H1 (cell line): ENCODE results near the gene SHANK1. TPM values are rescaled to one million over a fixed set of nuclear protein-coding genes. Genes with fewer than 3 reads are reported as not detected.

Experiments used
- GTF2F1 ChIP-seq: IDR thresholded peaks from 2 replicates; pipeline ENCODE4 v1.6.1; 2012; ENCODE audit warnings: low read depth, low read length, improper control_type of control experiment, borderline replicate concordance
- NRF1 ChIP-seq: IDR thresholded peaks from 2 replicates; pipeline ENCODE4 v1.6.1; 2011; ENCODE audit warnings: mild to moderate bottlenecking, low read depth, low read length, improper control_type of control experiment
- POLR2A ChIP-seq, 2 experiments: IDR thresholded peaks; 1 replicate in 1 of 2; 2 replicates in 1 of 2; pipeline ENCODE4 v1.6.1; 2011; ENCODE audit warnings: low read depth in 2 of 2, low read length in 2 of 2, mild to moderate bottlenecking in 2 of 2; ENCODE audit errors: control extremely low read depth in 1 of 2
- TCF12 ChIP-seq: IDR thresholded peaks from 2 replicates; pipeline ENCODE4 v1.6.1; 2011; ENCODE audit warnings: low read depth, mild to moderate bottlenecking, low read length
- polyA plus RNA-seq, 7 experiments: library from polyadenylated mRNA; depleted of rRNA in 3 of 7; stranded (reverse) in 5 of 7; unstranded in 2 of 7; fragments of >200 nt in 5 of 7; fragments of 200-250 nt in 2 of 7; gene quantifications; 1 replicate in 5 of 7; 2 replicates in 1 of 7; 4 replicates in 1 of 7; pipeline versions ENCODE4 v1.2.1 to v1.2.3, GENCODE V29; 2011 to 2013; ENCODE audit warnings: missing spikeins in 2 of 7, mixed read lengths in 2 of 7
- total RNA-seq: library from RNA; stranded (reverse); fragmentation: NEBNext Ultra II Directional; extraction: Animal tissue kit (Norgen Biotek cat#: 25700); gene quantifications from 2 replicates; pipeline ENCODE4 v1.2.1, GENCODE V29; 2021
- TF ChIP-seq, protein P1 (sequence below): IDR thresholded peaks from 2 replicates; pipeline ENCODE4 v1.6.1; 2012; ENCODE audit warnings: inconsistent platforms
- TF ChIP-seq, protein P2 (sequence below): fragments of 300-600 bp; sonication (generic); IDR thresholded peaks from 2 replicates; pipeline ENCODE4 v1.7.1; 2012; ENCODE audit warnings: low read length, moderate library complexity, mild to moderate bottlenecking, inconsistent platforms; ENCODE audit not compliant: insufficient replicate concordance

Gene SHANK1
- total and polyA plus RNA-seq, 2 of the 8 experiments (the other 6 are each of a cell fraction or from before 2014, with no cell fraction given), result 1.1 to 3.7 TPM

DNA sequence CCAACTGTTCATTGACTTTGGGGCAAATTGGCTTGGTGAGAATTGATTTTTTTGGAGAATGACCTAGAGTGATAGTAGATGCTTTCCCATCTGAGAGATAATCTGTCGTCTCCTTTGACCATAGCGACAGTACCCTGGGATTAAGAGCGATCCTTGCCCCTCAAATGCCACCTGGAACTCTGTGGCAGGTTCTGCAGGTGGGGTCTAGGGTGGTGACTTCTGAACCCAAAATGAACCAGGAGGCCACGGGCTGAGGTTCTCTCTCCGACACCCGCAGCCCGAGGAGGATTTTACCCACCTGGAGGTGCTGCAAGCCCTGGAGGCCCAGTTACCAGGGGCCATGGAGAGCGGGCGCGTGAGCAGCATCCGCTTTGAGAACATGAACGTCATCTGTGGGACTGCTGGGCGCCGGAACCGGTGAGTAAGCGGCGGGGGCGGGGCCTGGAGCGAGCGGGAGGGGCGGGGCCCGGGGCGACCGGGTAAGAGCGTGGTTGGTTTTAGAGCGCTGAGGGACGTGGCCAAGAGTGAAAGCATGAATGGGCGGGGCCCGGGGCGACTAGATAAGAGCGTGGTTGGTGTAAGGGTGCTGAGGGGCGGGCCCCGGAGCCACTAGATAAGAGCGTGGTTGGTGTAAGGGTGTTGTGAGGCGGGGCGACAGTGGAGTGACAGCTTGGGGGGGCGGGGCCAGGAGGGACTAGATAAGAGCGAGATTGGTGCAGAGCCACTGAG, 61.7 kb downstream of the SHANK1 start (continued):
- TF ChIP-seq NRF1, result no peak
- TF ChIP-seq POLR2A (IDR thresholded peaks at IDR 0.05; ENCODE audit: control extremely low read depth in 1 of 2, low read depth in 2 of 2, low read length in 2 of 2), result peak; percentile 61 to 71; a peak in 2 of 3 replicates
- TF ChIP-seq GTF2F1, result no peak; the same call in 1 of the 2 replicates
- TF ChIP-seq, protein P1, sequence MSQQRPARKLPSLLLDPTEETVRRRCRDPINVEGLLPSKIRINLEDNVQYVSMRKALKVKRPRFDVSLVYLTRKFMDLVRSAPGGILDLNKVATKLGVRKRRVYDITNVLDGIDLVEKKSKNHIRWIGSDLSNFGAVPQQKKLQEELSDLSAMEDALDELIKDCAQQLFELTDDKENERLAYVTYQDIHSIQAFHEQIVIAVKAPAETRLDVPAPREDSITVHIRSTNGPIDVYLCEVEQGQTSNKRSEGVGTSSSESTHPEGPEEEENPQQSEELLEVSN, result peak; percentile 14; the same call in 1 of the 2 replicates
- TF ChIP-seq TCF12, result no peak
- TF ChIP-seq, protein P2, sequence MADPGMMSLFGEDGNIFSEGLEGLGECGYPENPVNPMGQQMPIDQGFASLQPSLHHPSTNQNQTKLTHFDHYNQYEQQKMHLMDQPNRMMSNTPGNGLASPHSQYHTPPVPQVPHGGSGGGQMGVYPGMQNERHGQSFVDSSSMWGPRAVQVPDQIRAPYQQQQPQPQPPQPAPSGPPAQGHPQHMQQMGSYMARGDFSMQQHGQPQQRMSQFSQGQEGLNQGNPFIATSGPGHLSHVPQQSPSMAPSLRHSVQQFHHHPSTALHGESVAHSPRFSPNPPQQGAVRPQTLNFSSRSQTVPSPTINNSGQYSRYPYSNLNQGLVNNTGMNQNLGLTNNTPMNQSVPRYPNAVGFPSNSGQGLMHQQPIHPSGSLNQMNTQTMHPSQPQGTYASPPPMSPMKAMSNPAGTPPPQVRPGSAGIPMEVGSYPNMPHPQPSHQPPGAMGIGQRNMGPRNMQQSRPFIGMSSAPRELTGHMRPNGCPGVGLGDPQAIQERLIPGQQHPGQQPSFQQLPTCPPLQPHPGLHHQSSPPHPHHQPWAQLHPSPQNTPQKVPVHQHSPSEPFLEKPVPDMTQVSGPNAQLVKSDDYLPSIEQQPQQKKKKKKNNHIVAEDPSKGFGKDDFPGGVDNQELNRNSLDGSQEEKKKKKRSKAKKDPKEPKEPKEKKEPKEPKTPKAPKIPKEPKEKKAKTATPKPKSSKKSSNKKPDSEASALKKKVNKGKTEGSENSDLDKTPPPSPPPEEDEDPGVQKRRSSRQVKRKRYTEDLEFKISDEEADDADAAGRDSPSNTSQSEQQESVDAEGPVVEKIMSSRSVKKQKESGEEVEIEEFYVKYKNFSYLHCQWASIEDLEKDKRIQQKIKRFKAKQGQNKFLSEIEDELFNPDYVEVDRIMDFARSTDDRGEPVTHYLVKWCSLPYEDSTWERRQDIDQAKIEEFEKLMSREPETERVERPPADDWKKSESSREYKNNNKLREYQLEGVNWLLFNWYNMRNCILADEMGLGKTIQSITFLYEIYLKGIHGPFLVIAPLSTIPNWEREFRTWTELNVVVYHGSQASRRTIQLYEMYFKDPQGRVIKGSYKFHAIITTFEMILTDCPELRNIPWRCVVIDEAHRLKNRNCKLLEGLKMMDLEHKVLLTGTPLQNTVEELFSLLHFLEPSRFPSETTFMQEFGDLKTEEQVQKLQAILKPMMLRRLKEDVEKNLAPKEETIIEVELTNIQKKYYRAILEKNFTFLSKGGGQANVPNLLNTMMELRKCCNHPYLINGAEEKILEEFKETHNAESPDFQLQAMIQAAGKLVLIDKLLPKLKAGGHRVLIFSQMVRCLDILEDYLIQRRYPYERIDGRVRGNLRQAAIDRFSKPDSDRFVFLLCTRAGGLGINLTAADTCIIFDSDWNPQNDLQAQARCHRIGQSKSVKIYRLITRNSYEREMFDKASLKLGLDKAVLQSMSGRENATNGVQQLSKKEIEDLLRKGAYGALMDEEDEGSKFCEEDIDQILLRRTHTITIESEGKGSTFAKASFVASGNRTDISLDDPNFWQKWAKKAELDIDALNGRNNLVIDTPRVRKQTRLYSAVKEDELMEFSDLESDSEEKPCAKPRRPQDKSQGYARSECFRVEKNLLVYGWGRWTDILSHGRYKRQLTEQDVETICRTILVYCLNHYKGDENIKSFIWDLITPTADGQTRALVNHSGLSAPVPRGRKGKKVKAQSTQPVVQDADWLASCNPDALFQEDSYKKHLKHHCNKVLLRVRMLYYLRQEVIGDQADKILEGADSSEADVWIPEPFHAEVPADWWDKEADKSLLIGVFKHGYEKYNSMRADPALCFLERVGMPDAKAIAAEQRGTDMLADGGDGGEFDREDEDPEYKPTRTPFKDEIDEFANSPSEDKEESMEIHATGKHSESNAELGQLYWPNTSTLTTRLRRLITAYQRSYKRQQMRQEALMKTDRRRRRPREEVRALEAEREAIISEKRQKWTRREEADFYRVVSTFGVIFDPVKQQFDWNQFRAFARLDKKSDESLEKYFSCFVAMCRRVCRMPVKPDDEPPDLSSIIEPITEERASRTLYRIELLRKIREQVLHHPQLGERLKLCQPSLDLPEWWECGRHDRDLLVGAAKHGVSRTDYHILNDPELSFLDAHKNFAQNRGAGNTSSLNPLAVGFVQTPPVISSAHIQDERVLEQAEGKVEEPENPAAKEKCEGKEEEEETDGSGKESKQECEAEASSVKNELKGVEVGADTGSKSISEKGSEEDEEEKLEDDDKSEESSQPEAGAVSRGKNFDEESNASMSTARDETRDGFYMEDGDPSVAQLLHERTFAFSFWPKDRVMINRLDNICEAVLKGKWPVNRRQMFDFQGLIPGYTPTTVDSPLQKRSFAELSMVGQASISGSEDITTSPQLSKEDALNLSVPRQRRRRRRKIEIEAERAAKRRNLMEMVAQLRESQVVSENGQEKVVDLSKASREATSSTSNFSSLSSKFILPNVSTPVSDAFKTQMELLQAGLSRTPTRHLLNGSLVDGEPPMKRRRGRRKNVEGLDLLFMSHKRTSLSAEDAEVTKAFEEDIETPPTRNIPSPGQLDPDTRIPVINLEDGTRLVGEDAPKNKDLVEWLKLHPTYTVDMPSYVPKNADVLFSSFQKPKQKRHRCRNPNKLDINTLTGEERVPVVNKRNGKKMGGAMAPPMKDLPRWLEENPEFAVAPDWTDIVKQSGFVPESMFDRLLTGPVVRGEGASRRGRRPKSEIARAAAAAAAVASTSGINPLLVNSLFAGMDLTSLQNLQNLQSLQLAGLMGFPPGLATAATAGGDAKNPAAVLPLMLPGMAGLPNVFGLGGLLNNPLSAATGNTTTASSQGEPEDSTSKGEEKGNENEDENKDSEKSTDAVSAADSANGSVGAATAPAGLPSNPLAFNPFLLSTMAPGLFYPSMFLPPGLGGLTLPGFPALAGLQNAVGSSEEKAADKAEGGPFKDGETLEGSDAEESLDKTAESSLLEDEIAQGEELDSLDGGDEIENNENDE, result no peak
